ENCODE results near the gene SETD3.

DNA sequence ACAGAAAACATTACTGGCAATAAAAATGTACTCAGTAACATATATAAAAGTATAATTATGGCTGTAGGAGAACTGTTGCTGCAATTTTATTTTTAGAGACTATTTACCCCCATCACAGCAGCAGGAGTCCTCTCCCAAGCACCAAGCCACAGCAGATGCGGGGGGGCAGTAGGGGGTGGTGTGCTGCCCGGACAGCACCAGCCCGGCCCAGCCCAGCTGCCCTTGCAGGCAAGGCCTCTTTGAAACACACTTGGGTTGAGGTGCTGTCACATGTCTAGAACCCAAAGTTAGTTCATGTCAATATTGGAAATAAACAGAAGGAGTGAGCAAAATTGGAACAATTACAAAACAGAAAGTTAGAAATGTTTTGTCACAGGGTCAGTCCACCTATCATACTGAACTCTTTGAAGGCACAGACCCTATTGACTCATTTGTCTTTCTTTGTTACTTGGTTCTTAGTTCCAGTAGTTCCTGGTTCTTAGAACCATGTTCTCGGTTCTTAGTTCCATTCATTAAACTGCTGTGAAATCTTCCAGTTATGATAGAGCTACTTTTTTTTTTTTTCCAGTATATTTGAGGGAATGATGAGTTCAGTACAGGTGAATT is 23.3 kb upstream of the SETD3 start:
- TF ChIP-seq, protein P1, sequence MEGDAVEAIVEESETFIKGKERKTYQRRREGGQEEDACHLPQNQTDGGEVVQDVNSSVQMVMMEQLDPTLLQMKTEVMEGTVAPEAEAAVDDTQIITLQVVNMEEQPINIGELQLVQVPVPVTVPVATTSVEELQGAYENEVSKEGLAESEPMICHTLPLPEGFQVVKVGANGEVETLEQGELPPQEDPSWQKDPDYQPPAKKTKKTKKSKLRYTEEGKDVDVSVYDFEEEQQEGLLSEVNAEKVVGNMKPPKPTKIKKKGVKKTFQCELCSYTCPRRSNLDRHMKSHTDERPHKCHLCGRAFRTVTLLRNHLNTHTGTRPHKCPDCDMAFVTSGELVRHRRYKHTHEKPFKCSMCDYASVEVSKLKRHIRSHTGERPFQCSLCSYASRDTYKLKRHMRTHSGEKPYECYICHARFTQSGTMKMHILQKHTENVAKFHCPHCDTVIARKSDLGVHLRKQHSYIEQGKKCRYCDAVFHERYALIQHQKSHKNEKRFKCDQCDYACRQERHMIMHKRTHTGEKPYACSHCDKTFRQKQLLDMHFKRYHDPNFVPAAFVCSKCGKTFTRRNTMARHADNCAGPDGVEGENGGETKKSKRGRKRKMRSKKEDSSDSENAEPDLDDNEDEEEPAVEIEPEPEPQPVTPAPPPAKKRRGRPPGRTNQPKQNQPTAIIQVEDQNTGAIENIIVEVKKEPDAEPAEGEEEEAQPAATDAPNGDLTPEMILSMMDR (IDR thresholded peaks at IDR 0.05), result no peak
- TF ChIP-seq POLR2A (IDR thresholded peaks at IDR 0.05), result no peak
